ENCODE results near the gene ADAMTS4. TPM values are rescaled to one million over a fixed set of nuclear protein-coding genes. Genes with fewer than 3 reads are reported as not detected.

The ADAMTS4 gene
- total and polyA plus RNA-seq, 9 of the 15 experiments (the other 6 are each of a cell fraction or from before 2014, with no cell fraction given): 0.07 to 3.7 (median 0.41) TPM

GRCh38 chr1:161163793-161164192, 35.1 kb downstream of the ADAMTS4 start:
- 87% methylated on average over 5 of the region's 5 CpGs for WGBS (ENCODE audit: insufficient coverage, low coverage, missing lambda C conversion rate)
- no peak for ATAC-seq

More at GRCh38 chr1:161163793-161164192, 35.1 kb downstream of the ADAMTS4 start:
- no TSS peak for BruUV-seq (replicated peaks)
- Histone ChIP-seq H3K27me3 (ENCODE audit: control insufficient read depth in 2 of 2, insufficient read depth in 2 of 2, low read length in 2 of 2) (no peaks in the 10 kb centered on the region), H2AFZ (ENCODE audit: low read depth, low read length) (no peak overlapping the region), H3K9me1 (ENCODE audit: control insufficient read depth, insufficient read depth, low read length) (no peaks in the 10 kb centered on the region), H3K4me3 (no peak overlapping the region), H3K79me2 (ENCODE audit: control insufficient read depth, insufficient read depth, low read length) (peaks cover 73% of the 10 kb centered on the region), H3K9me3 (replicated peaks; ENCODE audit: control insufficient read depth, insufficient read depth, low read depth, low read length) (no peaks in the 10 kb centered on the region), H3K4me2 (ENCODE audit: insufficient read depth, low read length) (0 out of 2 replicates have a peak overlapping the region, but pooled peaks have one; percentile 83), H4K20me1 (replicated peaks; ENCODE audit: control insufficient read depth, insufficient read depth, low read length) (no peaks in the 10 kb centered on the region), H3K9ac (ENCODE audit: insufficient read depth in 1 of 2, low read depth in 2 of 2, low read length in 2 of 2) (peak overlapping the region; percentile 65 to 67; a peak in 1 of 4 replicates), H3K36me3 (ENCODE audit: control insufficient read depth, insufficient read depth, low read length) (peaks cover 59% of the 10 kb centered on the region), H3K4me1 (replicated peaks in 1 of 2; ENCODE audit: control insufficient read depth in 2 of 2, insufficient read depth in 2 of 2, low read length in 2 of 2) (peaks cover 64 to 87% of the 10 kb centered on the region in 2 experiments), H3K27ac (ENCODE audit: extremely low read depth, low read depth, low read length) (no peak overlapping the region; the same call in 1 of the 3 replicates)
- FAIRE-seq: no peak
- intact Hi-C loops (cut with micrococcal nuclease) (no loop called here), in situ Hi-C loops (cut with MboI) (no loop called here)
- ChIA-PET CTCF (ENCODE audit: low intra/inter-chr PET ratio) (no interaction called here), POLR2A (interaction anchor here (0.6 to 4.3 kb wide), 3 partner anchors 9 to 90 kb away, joined by 3 to 30 read pairs (median 4); partner anchors contain the start of genes B4GALT3 and UFC1)
- TF ChIP-seq ZNF766 (CRISPR knock-in tag; conservative IDR thresholded peaks at IDR 0.05) (no peak), GABPB2 (CRISPR knock-in tag; conservative IDR thresholded peaks at IDR 0.05) (no peak), CBFA2T2 (conservative IDR thresholded peaks at IDR 0.05) (no peak), EP300 (IDR thresholded peaks at IDR 0.05; ENCODE audit: low read length) (no peak), EGR1 (conservative IDR thresholded peaks at IDR 0.05) (peak; percentile 29; the same call in 1 of the 2 replicates), ZNF639 (CRISPR knock-in tag; conservative IDR thresholded peaks at IDR 0.05 in 1 of 2, IDR thresholded peaks at IDR 0.05 in 1 of 2) (no peak)
- TF ChIP-seq, protein P1, sequence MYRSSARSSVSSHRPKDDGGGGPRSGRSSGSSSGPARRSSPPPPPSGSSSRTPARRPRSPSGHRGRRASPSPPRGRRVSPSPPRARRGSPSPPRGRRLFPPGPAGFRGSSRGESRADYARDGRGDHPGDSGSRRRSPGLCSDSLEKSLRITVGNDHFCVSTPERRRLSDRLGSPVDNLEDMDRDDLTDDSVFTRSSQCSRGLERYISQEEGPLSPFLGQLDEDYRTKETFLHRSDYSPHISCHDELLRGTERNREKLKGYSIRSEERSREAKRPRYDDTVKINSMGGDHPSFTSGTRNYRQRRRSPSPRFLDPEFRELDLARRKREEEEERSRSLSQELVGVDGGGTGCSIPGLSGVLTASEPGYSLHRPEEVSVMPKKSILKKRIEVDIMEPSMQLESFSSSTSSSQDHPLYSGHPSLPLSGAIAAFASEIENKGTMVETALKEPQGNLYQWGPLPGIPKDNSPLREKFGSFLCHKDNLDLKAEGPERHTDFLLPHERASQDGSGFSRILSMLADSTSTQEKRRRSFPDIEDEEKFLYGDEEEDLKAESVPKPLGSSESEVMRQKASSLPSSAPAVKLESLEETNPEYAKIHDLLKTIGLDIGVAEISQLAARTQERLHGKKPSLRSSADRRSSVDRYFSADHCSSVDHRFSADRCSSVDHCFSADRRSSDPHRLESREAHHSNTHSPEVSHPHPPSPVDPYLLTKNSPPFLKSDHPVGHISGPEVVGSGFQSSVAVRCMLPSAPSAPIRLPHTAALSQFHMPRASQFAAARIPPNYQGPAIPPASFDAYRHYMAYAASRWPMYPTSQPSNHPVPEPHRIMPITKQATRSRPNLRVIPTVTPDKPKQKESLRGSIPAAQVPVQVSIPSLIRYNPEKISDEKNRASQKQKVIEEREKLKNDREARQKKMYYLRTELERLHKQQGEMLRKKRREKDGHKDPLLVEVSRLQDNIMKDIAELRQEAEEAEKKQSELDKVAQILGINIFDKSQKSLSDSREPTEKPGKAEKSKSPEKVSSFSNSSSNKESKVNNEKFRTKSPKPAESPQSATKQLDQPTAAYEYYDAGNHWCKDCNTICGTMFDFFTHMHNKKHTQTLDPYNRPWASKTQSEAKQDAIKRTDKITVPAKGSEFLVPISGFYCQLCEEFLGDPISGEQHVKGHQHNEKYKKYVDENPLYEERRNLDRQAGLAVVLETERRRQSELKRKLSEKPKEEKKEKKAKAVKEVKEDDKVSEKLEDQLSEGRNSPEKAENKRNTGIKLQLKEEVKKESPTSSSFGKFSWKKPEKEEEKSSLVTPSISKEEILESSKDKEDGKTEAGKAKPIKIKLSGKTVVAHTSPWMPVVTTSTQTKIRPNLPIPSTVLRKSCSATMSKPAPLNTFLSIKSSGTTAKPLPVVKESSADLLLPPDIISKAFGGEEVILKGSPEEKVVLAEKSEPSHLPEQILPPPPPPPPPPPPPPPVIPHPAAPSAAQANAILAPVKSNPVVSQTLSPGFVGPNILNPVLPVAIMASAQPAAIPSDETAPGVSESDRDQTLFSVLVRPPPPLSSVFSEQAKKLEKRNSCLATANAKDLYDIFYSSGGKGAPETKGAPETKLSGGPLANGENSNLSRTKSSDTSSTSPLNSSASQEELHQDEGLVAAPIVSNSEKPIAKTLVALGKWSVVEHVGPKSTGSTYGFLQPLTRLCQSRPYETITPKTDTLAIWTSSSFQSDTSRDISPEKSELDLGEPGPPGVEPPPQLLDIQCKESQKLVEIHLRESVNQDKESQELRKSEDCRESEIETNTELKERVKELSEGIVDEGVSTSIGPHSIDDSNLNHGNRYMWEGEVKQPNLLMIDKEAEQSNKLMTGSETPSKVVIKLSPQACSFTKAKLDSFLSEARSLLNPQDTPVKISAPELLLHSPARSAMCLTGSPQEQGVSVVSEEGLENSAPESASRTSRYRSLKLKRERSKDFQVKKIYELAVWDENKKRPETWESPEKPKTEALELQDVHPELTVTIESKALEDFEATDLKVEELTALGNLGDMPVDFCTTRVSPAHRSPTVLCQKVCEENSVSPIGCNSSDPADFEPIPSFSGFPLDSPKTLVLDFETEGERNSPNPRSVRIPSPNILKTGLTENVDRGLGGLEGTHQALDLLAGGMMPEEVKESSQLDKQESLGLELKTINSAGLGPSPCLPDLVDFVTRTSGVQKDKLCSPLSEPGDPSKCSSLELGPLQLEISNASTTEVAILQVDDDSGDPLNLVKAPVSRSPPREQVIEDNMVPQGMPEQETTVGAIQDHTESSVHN (IDR thresholded peaks at IDR 0.05; ENCODE audit: borderline replicate concordance in 1 of 2, low read depth in 1 of 2): no peak
- TF ChIP-seq, protein P2, sequence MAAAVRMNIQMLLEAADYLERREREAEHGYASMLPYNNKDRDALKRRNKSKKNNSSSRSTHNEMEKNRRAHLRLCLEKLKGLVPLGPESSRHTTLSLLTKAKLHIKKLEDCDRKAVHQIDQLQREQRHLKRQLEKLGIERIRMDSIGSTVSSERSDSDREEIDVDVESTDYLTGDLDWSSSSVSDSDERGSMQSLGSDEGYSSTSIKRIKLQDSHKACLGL (CRISPR knock-in tag; IDR thresholded peaks at IDR 0.05; ENCODE audit: borderline replicate concordance, poor library complexity, severe bottlenecking): no peak
- TF ChIP-seq, protein P3, sequence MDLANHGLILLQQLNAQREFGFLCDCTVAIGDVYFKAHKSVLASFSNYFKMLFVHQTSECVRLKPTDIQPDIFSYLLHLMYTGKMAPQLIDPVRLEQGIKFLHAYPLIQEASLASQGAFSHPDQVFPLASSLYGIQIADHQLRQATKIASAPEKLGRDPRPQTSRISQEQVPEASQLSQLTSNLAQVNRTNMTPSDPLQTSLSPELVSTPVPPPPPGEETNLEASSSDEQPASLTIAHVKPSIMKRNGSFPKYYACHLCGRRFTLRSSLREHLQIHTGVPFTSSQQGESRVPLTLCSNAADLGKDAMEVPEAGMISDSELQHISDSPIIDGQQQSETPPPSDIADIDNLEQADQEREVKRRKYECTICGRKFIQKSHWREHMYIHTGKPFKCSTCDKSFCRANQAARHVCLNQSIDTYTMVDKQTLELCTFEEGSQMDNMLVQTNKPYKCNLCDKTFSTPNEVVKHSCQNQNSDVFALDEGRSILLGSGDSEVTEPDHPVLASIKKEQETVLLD (IDR thresholded peaks at IDR 0.05): no peak
- no peak for DNase-seq (ENCODE audit: extremely low read depth in 1 of 4, low spot score in 3 of 4)
